Measurements from ENCODE around the gene RAD51B. TPM values are rescaled to one million over a fixed set of nuclear protein-coding genes. Genes with fewer than 3 reads are reported as not detected.

Gene RAD51B
- total and polyA plus RNA-seq, 4 donors, result 2.5 to 95.0 (median 9.6) TPM

- Histone ChIP-seq H3K36me3 (ENCODE audit: control insufficient read depth in 4 of 4, insufficient read depth in 4 of 4, low read length in 4 of 4) (no peaks in the 10 kb centered on the region), H3K9ac (ENCODE audit: insufficient read depth in 1 of 2, low read length in 2 of 2) (peak overlapping the region in 1 of 2 donors; percentile 65), H3K27ac (ENCODE audit: low read depth in 1 of 2, low read length in 1 of 2) (peak overlapping the region; percentile 3 to 79), H3K4me1 (ENCODE audit: control insufficient read depth in 5 of 5, insufficient read depth in 5 of 5, low read length in 5 of 5) (peaks cover 2 to 47% (median 22%) of the 10 kb centered on the region in 5 donors), H3K27me3 (ENCODE audit: control insufficient read depth in 3 of 3, insufficient read depth in 3 of 3, low read length in 2 of 3) (no peaks in the 10 kb centered on the region), H3K4me3 (no peak overlapping the region), H3K9me3 (ENCODE audit: control insufficient read depth in 4 of 4, insufficient read depth in 3 of 4, low read length in 3 of 4) (no peaks in the 10 kb centered on the region)
- 13 to 22% methylated on average over 6 of the region's 6 CpGs for WGBS, 2 donors
- DNase-seq (peak; percentile 61 to 90 (median 85)), ATAC-seq (ENCODE audit: insufficient read depth, low FRiP score) (peak; percentile 66)
- no peak for TF ChIP-seq CTCF (IDR thresholded peaks at IDR 0.05; ENCODE audit: control extremely low read depth, extremely low read depth)
These were observed 564.8 kb downstream of the RAD51B start for GRCh38 chr14:68384335-68384734.

- ATAC-seq (ENCODE audit: insufficient read depth, low FRiP score), result no peak
- peak in 1 of 3 donors; percentile 60 for DNase-seq
- 47 to 70% methylated on average over 9 of the region's 9 CpGs for whole genome bisulfite sequencing, 2 donors
- H3K27me3 ChIP-seq (ENCODE audit: control insufficient read depth in 3 of 3, insufficient read depth in 3 of 3, low read length in 2 of 3), result no peaks in the 10 kb centered on the region
- no peak overlapping the region for H3K4me3 ChIP-seq
- peaks cover 2 to 44% (median 22%) of the 10 kb centered on the region in 5 donors for H3K4me1 ChIP-seq (ENCODE audit: control insufficient read depth in 5 of 5, insufficient read depth in 5 of 5, low read length in 5 of 5)
- no peaks in the 10 kb centered on the region for H3K36me3 ChIP-seq (ENCODE audit: control insufficient read depth in 4 of 4, insufficient read depth in 4 of 4, low read length in 4 of 4)
- H3K9me3 ChIP-seq (ENCODE audit: control insufficient read depth in 4 of 4, insufficient read depth in 3 of 4, low read length in 3 of 4), result no peaks in the 10 kb centered on the region
- peak overlapping the region in 1 of 2 donors; percentile 57 for H3K27ac ChIP-seq (ENCODE audit: low read depth in 1 of 2, low read length in 1 of 2)
- peak overlapping the region in 1 of 2 donors; percentile 65 for H3K9ac ChIP-seq (ENCODE audit: insufficient read depth in 1 of 2, low read length in 2 of 2)
- no peak for TF ChIP-seq CTCF (IDR thresholded peaks at IDR 0.05; ENCODE audit: control extremely low read depth, extremely low read depth)
These were observed 565.3 kb downstream of the RAD51B start for GRCh38 chr14:68384881-68385280.

GRCh38 chr14:68386446-68386845 is 566.9 kb downstream of the RAD51B start:
- WGBS, 2 donors, result 70 to 76% methylated on average over 1 of the region's 1 CpG
- no peak for TF ChIP-seq CTCF (IDR thresholded peaks at IDR 0.05; ENCODE audit: control extremely low read depth, extremely low read depth)
- H3K4me1 ChIP-seq (ENCODE audit: control insufficient read depth in 5 of 5, insufficient read depth in 5 of 5, low read length in 5 of 5), result peaks cover 2 to 53% (median 26%) of the 10 kb centered on the region in 5 donors
- no peak overlapping the region for H3K27ac ChIP-seq (ENCODE audit: low read depth in 1 of 2, low read length in 1 of 2)
- no peaks in the 10 kb centered on the region for H3K9me3 ChIP-seq (ENCODE audit: control insufficient read depth in 4 of 4, insufficient read depth in 3 of 4, low read length in 3 of 4)
- no peaks in the 10 kb centered on the region for H3K36me3 ChIP-seq (ENCODE audit: control insufficient read depth in 4 of 4, insufficient read depth in 4 of 4, low read length in 4 of 4)
- DNase-seq, result no peak
- H3K27me3 ChIP-seq (ENCODE audit: control insufficient read depth in 3 of 3, insufficient read depth in 3 of 3, low read length in 2 of 3), result no peaks in the 10 kb centered on the region
- ATAC-seq (ENCODE audit: insufficient read depth, low FRiP score), result no peak
- H3K9ac ChIP-seq (ENCODE audit: insufficient read depth in 1 of 2, low read length in 2 of 2), result no peak overlapping the region
- no peak overlapping the region for H3K4me3 ChIP-seq
